Colonic mucosa (tissue), 4 donors: ENCODE results near the gene PTPRM. TPM values are rescaled to one million over a fixed set of nuclear protein-coding genes. Genes with fewer than 3 reads are reported as not detected.

Experiments used
- DNase-seq: peaks from one replicate; pipeline ENCODE4 v3.0.0-alpha.2; 2020
- H3K27ac ChIP-seq: fragments of 200-600 bp; one replicate; pipeline ENCODE4 v1.8.0; 2021
- H3K27me3 ChIP-seq: fragments of 200-600 bp; one replicate; pipeline ENCODE4 v1.8.0; 2021
- H3K36me3 ChIP-seq: fragments of 200-600 bp; one replicate; pipeline ENCODE4 v1.8.0; 2021
- H3K4me1 ChIP-seq: fragments of 200-600 bp; one replicate; pipeline ENCODE4 v1.8.0; 2021; ENCODE audit warnings: mild to moderate bottlenecking
- H3K4me3 ChIP-seq: fragments of 200-600 bp; one replicate; pipeline ENCODE4 v1.8.0; 2021
- H3K9ac ChIP-seq, 2 donors: one replicate each; pipeline ENCODE4 v1.7.0; 2013; ENCODE audit warnings: control low read depth in 2 of 2, low read depth in 2 of 2, low read length in 2 of 2
- H3K9me3 ChIP-seq: fragments of 200-600 bp; one replicate; pipeline ENCODE4 v1.8.0; 2021
- intact Hi-C: fragments of 100-400 bp; cut with DNase I; formaldehyde crosslinking; loops from one replicate; pipeline ENCODE4 v1.14.1; 2022
- total RNA-seq, 2 donors: library from RNA; stranded (reverse); fragmentation: NEBNext Ultra II Directional in 1 of 2; extraction: Animal tissue kit (Norgen Biotek cat#: 25700) in 1 of 2; gene quantifications; one replicate each; pipeline ENCODE4 v1.2.1, GENCODE V29; 2021
- TF ChIP-seq, protein P1 (sequence below): fragments of 200-600 bp; IDR thresholded peaks from one replicate; pipeline ENCODE4 v1.8.0; 2022; ENCODE audit warnings: antibody characterized with exemption, mild to moderate bottlenecking
- donor health status: healthy.
- donor health status: DM: no; HTN: no; CAD: no.
- donor health status: DM: no; HTN: no; CAD: no.

Gene PTPRM
- total RNA-seq, 2 donors from 2014 or later, result 8.1 to 13.9 TPM

DNA sequence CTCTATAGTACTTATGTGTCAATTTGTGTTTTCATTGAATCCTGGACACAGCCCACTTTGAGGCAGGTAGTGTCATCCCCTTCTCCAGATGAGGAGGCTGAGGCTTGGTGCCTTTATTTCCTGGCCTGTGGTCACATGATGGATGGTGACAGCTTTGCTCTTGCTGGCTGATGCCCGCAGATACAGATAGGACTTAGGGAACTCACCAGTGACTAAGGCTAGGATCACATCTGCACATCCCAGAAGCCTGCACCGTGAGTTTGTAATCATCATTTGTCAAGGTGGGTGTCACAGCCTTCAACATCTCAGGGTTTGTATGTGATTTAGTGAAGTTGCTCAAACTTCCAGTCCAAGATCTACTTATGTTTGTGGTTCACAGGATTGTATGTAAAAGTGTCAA is 747.0 kb downstream of the PTPRM start:
- TF ChIP-seq, protein P1, sequence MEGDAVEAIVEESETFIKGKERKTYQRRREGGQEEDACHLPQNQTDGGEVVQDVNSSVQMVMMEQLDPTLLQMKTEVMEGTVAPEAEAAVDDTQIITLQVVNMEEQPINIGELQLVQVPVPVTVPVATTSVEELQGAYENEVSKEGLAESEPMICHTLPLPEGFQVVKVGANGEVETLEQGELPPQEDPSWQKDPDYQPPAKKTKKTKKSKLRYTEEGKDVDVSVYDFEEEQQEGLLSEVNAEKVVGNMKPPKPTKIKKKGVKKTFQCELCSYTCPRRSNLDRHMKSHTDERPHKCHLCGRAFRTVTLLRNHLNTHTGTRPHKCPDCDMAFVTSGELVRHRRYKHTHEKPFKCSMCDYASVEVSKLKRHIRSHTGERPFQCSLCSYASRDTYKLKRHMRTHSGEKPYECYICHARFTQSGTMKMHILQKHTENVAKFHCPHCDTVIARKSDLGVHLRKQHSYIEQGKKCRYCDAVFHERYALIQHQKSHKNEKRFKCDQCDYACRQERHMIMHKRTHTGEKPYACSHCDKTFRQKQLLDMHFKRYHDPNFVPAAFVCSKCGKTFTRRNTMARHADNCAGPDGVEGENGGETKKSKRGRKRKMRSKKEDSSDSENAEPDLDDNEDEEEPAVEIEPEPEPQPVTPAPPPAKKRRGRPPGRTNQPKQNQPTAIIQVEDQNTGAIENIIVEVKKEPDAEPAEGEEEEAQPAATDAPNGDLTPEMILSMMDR, result no peak
- H3K27ac ChIP-seq, result no peak overlapping the region
- no peaks in the 10 kb centered on the region for H3K27me3 ChIP-seq

DNA sequence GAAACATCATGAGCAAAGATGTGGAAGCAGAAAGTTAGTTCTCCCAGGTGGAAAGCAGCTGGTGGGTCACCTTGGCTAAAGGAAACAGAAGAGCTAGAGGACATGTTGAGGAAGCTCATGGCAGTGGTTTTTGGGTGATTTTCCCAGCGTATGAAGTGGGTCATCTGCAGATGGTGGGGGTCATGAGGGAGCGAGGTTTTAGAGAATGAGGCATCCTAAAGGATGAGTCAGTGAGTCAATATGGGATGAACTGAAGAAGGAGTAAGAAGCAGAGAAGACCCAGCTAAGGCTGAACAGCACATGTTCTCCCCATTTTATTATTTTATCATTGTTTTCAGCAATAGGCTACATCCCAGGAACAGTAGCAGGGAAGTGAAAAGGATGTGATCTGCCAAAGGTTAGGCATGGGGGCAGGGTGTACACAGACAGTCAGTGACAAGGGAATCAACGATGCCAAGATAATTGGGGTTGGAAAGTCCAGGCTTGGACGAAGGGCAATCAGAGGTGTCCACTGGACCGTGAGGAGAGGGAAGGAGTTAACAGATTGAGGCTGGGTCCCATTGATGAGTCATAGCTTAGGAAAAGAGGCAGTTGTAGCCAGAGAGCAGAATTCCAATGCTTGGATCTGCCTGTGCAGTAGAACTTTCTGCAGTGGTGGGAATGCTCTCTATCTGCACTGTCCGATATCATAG is 752.8 kb downstream of the PTPRM start:
- Histone ChIP-seq H3K27me3 (no peaks in the 10 kb centered on the region), H3K4me1 (no peaks in the 10 kb centered on the region), H3K4me3 (no peak overlapping the region), H3K27ac (no peak overlapping the region), H3K9me3 (no peaks in the 10 kb centered on the region), H3K36me3 (no peaks in the 10 kb centered on the region), H3K9ac (no peak overlapping the region)
- TF ChIP-seq, protein P1, result no peak
- intact Hi-C loops, result no loop called here
- no peak for DNase-seq

More for the DNA sequence above, 747.0 kb downstream of the PTPRM start:
- no peak overlapping the region for H3K4me3 ChIP-seq
- no peak for DNase-seq
- no peaks in the 10 kb centered on the region for H3K9me3 ChIP-seq
- H3K36me3 ChIP-seq, result no peaks in the 10 kb centered on the region
- H3K4me1 ChIP-seq, result no peaks in the 10 kb centered on the region
- no peak overlapping the region for H3K9ac ChIP-seq
- intact Hi-C loops, result no loop called here

- H3K4me3 ChIP-seq, result no peak overlapping the region
- H3K4me1 ChIP-seq, result no peaks in the 10 kb centered on the region
- no peaks in the 10 kb centered on the region for H3K9me3 ChIP-seq
- no peak overlapping the region for H3K9ac ChIP-seq
- DNase-seq, result no peak
- no peak overlapping the region for H3K27ac ChIP-seq
- TF ChIP-seq, protein P1, result no peak
- intact Hi-C loops, result no loop called here
- H3K27me3 ChIP-seq, result no peaks in the 10 kb centered on the region
- no peaks in the 10 kb centered on the region for H3K36me3 ChIP-seq
These were observed 755.4 kb downstream of the PTPRM start for GRCh38 chr18:8322486-8322885.

DNA sequence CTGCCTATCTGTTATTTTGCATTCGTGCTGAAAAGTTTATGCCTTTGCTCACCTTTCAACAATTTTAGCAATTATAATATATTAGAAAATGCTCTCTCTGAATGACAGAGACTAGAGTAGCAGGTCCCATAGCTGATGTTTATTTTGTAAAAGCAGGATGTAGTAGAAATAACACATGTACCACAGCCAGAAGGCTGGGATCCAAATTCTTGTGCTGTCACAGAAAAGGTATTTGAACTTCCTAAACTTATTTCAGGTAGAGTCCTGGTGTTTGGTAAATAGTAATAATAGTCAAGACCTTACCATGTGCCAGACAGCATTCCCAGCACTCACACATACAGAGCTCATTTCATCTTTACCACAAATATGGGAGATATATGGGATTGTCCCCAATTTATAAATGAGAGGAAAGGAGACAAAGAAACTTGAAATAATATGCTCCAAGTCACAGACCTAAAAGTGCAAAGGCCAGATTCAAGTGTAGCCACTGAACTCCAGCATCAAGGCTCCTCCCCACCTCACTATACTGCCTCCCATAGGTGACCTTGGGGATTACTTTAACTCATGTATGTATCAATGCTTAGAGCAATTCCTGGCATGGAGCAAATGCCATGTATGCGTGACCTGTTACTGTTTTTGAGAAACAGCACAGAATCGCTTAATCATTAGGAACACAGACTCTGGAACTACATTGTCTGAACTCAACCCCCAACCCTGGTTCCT is 757.4 kb downstream of the PTPRM start:
- TF ChIP-seq, protein P1, result no peak
- intact Hi-C loops, result no loop called here
- H3K27me3 ChIP-seq, result no peaks in the 10 kb centered on the region
- no peaks in the 10 kb centered on the region for H3K4me1 ChIP-seq
- no peak for DNase-seq
- no peaks in the 10 kb centered on the region for H3K36me3 ChIP-seq
- no peak overlapping the region for H3K9ac ChIP-seq
- H3K27ac ChIP-seq, result no peak overlapping the region
- H3K9me3 ChIP-seq, result no peaks in the 10 kb centered on the region
- no peak overlapping the region for H3K4me3 ChIP-seq

- H3K9ac ChIP-seq, result no peak overlapping the region
- intact Hi-C loops, result no loop called here
- no peak for DNase-seq
- no peaks in the 10 kb centered on the region for H3K27me3 ChIP-seq
- TF ChIP-seq, protein P1, result no peak
- H3K36me3 ChIP-seq, result no peaks in the 10 kb centered on the region
- no peaks in the 10 kb centered on the region for H3K9me3 ChIP-seq
- H3K27ac ChIP-seq, result no peak overlapping the region
- H3K4me3 ChIP-seq, result no peak overlapping the region
- no peaks in the 10 kb centered on the region for H3K4me1 ChIP-seq
These were observed 759.8 kb downstream of the PTPRM start for GRCh38 chr18:8326763-8327394.
